ENCODE results near the gene SARDH.

SARDH gene

DNA sequence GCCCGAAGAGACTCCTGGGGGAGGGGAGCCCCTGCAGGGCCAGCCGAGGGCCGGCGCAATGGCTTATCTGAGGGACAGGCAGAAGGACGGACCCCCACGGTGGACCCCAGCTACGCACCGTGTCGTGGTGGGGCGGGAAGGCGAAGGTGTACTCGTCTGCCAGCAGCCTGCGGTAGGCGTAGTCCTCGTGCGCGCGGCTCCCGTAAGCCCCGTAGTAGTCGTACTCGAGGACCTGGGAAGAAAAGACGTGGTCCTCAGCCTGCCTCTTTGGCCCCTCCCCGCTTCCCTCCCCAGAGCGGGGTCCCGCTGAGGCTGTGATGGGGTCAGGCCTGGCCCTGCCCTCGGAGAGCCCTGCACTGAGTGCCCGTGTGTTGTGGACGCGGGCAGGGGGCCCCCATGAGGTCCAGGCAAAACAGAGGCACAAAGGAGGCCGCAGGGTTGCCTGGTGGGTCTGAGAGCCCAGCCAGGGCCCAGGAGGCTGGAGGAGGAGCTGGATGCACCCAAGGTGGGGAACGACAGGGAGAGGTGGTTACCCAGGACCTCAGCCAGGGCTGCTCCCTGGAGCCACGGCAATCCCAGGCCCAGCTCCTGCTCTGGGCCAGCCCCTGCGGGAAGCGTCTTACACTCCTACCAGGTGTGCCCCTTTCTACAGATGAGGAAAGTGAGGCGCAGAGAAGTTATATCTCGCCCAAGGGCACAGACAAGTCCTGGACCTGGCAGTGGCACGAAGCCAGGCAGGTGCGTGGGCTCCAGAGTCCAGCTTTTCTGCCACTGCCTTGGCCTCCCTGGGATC lies 35.2 kb downstream of the SARDH start:
- DNase-seq (ENCODE audit: low read depth in 3 of 3): peak in 1 of 3 experiments; percentile 19

DNA sequence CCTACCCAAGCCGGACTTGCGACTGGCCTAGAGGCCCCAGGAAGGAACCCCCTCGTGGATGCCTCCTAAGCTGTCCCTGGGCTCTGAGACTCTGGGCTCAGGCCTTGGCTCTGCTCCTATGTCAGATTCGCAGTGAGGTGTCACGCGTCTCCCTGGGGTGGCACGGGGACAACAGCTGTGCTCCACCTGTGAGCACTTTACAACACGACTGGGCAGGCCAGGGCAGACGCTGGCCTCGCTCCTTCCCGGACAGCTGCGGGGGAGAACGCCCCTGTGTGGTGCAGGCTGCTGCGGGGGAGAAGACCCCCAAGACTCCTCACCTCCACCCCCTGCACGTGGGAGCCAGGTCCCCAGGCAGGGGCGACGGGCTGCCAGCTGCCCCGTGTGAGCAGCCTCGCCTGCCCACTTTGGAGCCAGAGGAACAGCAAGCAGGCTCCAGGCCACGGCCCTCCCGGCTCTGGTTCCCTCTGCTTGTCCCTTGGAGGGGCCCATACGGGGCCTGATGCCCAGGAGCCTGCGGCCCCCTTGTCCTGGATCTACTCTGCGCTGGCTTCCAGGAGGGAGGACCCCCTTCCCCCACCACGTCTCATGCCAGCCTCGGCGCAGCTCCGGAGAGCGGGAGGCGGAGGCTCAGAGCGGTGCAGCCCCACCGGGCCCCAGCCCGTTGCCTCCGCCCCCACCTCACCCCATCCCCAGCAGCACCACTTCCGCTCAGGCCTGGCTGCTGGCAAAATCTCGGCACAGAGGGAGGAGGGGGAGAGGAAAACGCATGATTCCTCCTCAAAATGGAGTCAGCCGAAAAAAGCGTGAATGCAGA lies 36.0 kb downstream of the SARDH start:
- DNase-seq (ENCODE audit: low read depth in 3 of 3): peak; percentile 42 to 76 (median 48)

DNA sequence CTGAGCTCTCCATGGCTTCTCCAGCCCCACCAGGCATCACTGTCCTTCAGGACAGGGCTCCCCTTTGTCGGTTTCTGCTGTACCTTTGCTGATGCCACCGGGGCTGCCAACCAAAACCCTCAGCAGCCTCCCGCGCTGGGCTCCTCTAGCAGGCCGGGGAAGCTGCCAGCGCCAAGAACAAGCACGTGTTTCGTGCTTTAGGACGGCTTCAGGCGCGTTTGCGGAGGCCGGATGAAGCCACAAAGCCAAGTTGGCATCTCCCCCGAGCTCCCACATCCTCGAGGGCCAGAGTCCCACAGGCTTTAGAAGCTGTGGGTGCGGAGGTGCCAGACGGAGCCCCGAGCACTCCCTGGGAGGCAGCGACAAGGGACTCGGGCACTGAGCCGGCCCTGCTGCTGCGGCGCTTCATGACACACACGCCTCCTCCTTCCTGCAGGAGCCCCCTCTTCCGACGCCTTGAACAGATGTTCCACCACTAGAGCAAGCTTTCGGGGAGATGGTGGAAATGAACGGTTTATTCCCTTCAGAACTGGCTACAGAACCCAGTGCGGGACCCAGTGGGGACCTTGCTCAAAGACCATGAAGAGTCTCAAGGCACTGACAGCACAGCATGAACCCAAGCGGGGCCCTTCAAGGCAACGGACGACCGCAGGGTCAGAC lies 36.7 kb downstream of the SARDH start:
- peak in 1 of 3 experiments; percentile 43 for DNase-seq (ENCODE audit: low read depth in 3 of 3)

DNA sequence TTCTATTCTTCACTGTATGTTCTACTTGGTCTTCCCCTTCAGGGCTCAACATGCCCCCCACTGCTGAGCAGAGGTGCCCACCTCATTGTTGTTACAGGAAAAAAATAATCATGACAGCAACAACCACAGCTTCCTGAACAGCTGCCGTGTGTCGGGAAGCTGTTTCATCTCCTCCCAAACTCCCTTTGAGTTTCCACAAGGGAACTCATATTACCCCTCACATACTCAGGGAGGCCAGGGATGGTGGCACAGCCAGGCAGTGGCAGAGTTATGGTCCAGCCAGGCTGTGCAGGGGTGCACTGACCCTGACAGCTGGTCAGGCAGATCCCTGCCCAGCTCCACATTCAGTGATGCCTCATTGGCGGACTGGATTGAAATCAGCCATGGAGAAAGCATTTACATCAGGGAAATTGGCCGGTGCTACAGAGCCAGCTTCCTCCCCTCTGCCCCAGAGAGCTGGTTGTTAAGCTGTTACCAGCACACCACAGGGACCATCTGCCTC lies 37.3 kb downstream of the SARDH start:
- no peak for DNase-seq (ENCODE audit: low read depth in 3 of 3)

DNA sequence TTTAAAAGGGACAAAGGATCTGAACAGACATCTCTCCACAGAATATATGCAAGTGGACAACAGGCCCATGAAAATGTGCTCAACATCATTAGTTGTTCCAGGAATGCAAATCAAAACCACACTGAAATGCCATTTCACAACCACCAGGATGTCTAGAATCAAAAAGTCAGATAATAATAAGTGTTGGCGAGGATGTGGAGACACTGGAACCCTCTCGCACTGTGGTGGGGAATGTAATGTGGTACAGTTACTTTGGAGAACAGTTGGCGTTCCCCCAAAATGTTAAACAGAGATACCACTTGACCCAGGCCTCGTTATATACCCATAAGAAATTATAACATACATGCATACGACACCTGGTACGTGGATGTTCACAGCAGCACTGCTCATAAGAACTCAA lies 38.6 kb downstream of the SARDH start:
- DNase-seq (ENCODE audit: low read depth in 3 of 3): no peak

DNA sequence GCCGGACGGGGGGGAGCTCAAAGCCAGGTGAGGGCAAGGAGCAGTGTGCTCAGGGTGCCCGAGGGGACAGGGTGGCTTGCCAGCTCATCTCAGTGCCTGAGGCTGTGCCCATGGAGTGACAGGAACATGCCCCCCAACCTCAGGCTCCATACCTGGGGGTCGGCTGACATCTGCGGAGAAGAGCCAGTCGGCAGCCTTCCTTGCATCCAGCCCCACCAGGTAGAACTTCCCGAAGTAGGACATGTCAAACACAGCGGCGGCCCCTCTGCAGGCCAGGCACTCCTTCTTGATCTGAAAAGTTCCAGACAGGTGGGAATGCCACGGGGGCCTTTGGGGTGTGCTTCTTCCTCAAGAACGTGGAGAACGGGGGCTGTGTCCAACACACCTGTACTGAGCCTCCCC lies 42.1 kb downstream of the SARDH start:
- no peak for DNase-seq (ENCODE audit: low read depth in 3 of 3)

DNA sequence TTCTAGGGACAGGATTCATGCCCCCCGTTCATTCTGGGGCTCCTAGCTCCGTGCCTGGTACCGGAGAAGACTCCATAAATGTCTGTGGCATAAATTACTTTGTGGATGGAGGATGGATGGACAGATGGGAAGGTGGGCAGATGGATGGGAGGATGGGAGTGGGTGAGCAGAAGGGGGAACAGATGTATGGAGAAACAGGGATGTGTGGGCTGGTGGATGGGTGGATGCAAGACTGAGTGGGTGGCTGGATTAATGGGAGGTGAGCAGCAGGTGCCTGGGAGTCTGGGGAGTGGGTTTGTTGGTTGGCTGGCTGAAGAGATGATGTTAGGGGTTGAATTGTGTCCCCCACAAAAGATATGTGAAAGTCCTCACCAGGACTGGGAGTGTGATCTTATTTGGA lies 43.5 kb downstream of the SARDH start:
- no peak for DNase-seq (ENCODE audit: low read depth in 3 of 3)

DNA sequence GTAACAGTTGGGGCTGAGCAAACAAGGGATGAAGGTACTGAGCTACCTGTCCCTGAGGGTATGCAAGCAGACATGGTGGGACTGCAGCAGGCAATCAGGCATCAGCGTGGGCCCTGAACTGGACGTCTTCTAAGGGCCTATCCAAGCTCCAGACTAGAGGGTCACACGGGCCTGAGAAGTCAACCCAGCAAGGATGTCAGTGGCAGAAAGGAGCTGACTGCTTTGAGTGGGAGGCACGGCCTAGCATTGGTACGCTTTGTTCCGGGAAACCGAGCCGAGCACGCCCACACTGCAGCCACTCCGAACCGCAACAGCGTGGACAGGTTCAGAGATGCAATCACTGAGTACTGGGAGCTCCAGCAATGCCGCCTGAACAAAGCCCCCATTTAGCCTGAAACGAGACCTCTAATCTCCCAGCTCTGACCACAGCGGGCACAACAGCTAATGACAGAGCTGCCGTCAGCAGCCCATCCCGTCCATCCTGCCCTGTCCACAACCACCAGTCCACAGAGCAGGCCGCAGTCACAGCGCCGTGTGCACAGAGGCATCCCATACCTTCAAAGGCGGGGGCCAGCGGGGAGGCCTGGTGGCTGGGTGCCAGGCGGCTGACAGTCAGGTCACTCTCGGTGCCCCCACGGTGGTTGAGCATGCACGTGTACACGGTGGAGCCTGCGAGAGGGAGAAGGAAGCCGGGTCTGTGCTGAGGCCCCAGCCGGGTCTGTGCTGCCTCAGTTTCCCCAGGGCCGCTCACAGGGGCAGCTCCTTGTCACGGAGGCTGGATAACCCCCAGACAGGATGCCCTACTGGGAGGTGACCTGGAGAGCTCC lies 44.2 kb downstream of the SARDH start:
- DNase-seq (ENCODE audit: low read depth in 3 of 3): no peak

DNA sequence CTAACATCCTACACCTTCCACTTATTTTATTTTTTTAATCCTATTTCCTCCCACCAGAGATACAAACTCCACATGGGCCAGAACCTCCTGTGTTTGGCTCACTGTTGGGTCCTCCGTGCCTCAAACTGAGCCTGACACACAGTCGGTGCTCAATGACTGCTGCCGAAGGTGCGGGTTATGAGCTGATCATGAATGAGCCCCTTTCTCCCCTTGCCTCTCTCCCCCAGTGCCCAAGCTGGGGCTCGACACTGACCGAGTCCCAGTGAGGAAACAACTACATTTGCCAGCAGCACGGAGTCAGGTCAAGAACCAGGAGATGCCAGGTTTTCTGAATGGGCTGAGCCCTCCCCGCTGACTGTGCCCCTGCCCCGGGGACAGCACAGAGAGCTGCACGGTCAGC lies 45.0 kb downstream of the SARDH start:
- DNase-seq (ENCODE audit: low read depth in 3 of 3): no peak

DNA sequence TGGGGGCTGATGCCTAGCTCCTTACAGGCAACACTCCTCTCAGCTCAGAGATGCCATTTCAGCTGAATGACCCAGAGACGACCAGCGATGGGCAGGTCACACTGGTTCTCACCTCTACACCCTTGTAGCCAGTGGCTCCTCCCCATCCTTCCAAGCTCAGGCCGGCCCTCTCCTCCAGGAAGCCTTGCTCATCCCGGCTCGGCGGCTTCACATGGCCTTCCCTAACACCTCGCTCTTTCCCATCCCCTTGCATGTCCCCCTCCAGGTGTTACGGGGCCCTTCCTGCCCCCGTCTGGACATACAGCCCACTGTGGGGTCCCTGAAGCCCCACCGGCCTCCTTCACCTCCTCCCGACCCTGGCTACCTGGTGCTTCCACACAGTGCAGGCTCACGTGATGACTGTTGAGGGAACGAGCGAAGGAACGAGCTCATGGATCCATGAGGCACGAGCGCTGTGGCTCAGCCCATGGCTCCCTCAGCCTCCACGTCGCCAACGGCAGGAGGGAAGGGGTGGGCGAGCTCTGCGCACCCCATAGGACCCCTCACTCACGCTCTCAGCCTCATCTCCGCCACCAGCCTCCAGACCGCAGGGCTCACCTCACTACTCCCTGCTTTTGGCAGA lies 45.7 kb downstream of the SARDH start:
- DNase-seq (ENCODE audit: low read depth in 3 of 3): no peak

DNA sequence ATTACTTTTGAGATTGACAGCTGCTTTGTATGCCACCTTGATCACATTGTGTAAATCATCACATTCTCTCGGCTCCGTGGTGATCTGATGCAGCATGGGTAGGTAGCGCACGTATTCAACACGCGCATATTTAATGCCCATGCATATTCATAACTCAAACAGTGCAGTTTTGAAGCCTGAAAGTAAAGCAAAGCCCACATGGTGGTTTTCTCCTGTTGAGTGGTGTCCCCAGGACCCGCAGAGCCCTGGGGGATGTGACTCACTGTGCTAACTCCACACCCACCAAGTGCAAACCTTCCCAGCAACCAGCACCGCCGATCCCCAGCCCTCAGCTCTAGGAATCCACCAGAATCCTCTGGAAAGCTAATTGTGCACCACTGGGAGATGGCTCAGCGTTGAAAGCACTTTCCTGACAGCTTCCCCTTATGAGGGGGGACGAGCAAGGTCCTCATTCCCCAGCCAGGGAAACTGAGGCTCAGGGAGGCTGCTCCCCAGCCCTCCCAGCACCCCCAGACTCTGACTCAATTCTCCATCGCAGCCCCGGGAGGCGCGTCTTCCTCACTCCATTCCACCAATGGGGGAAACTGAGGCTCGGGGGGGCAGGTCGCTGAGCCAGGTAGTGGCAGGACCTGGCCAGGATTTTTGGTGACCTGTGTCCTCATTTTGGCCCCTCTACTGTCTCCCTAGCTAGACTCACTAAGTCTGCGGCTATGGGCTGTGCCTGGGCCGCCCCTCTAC lies 46.4 kb downstream of the SARDH start:
- peak in 1 of 3 experiments; percentile 21 for DNase-seq (ENCODE audit: low read depth in 3 of 3)

DNA sequence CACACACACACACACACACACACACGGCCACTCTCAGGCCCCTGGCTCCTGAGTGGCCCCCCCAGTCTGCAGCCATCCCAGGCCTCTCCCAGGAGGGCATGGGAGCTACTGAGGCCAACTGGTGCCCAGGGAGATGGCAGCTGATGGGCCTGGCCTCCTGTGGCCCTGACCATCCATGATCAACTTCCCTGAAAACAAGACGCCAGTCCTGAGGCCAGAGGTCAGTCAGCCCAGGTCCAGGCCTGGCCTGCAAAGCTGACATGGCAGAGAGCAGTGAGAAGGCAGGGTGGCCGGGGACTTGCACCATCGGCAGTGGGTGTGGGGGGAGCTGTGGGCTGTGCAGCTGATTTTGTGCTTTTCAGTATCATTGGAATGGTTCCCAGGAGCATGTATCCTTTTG lies 47.0 kb downstream of the SARDH start:
- DNase-seq (ENCODE audit: low read depth in 3 of 3): no peak

DNA sequence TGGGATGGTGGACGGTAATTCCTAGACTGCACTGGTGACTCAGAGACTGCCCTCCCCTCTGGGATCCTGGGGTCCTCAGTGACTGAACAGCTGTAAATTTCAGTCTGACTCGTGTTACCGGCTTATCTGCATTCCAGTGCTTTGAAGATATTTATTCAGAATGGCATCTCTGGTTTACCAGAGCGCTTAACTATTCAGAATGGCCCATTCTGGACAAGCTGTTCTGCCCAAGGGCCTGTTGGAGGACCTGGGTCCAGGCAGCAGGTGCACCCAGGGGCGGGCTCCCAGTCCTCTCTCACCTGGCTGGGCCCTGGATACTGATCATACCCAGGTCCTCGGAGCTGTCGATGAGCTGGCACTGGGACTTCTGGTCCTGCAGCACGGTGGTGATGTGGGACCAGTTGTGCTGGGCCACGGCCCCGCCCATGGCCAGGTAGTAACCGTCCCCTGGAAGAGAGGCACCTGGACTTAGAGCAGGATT lies 48.0 kb downstream of the SARDH start:
- no peak for DNase-seq (ENCODE audit: low read depth in 3 of 3)

DNA sequence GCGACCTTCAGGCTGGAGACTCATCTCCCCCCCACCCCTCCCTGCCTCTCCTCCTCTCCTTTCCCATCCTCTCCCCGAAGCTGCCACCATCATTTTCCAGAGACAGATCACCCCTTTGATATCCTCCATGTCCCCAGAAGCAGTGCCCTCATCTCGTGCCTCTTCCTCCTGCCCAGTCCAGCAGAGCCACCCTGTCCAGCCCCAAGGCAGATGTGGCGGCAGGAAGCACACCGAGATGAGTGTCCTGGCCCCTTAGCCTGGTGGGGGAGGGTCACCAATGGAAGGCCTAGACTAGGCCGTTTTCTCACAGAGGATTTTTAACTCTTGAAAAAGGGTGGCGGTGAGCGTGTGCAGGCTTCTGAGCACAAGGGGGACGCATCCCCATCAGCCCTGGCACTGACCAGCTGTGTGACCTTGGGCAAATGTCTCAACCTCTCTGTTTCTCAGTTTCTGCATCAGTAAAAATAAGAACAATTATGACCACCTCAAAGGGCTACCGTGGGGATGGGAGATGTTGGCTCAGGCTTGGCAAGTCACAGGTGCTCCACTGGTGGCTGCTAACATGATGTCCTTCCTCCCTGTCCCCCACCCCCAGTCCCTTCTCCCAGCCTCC lies 48.9 kb downstream of the SARDH start:
- DNase-seq (ENCODE audit: low read depth in 3 of 3): no peak

DNA sequence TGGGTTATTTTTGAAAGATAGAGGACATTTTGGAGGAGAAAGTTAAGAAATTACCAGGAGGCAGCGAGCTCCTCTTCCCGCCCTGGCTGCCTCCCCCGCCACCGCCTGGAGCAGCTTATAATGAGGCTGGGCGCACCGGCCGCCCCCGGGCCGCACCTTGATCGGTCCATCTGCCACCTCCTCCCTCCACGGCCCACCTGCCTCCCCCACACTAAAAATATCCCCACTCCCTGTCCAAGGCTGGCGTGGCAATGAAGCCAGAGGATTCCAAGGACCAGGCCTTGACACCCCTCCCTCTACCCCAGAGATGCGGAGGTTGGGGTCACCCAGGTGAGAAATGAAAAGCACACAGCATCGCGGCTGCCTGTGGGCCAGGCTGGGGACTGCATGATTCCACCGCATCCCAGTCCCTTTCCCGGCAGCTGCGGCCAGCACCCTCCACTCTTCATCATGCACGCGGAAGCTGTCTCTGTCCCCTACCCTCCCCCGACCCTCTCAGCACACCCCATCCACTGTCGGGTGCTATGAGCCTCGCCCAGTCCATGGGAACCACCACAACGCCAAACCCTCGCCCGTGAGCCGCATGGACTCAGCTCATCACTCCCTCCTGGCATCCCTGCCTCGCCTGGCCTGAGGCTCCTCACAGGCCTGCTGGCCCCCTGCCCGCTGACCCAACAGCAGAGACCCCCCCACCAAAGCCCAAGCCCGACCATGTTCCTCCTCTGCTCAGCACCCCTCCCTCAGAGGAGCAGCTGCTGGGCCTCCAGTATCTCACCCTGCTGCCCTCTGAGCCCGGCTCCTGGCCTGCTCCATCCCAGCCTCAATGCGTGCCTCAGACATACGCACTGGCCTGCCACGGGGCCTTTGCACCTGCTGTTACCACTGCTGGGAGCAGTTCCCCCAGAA lies 50.0 kb downstream of the SARDH start:
- no peak for DNase-seq (ENCODE audit: low read depth in 3 of 3)

DNA sequence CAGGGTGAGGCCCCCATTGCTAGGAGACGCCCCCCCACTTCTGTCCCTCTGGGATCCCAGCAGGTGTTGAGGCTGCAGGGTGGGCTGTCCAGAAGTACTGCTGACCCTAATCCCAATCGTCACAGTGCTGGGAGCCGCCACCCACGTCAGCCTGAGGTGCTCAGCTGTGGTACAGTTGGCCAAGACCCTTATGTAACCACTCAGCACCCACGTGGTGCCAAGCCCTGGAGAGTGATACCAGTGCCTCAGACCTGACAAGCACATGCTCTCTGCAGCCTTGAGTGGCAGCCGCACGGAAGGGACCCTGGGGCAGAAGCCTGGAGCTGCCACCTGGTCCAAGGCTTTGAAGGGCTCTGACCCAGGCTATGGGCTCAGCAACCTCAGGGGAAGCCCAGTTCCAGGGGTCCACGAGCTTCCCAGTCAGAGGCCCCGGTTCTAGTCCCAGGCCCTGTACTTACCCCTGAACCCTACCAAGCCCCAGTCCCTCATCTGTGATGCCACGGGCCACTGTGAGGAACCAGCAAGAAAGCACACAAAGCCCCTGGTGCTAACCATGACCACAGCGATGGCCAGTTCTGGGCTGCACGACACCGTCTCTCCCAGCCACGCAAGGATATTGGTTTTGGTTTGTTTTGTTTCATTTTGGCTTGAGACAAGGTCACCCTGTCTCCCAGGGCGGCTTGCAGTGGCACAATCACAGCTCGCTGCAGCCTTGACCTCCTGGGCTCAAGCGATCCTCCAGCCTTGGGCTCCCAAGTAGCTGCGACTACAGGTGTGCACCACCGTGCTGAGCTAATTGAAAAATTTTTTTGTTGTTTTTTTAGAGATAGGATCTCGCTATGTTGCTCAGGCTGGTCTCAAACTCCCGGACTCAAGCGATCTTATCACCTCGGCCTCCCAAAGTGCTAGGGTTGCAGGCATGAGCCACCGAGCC lies 51.2 kb downstream of the SARDH start:
- DNase-seq (ENCODE audit: low read depth in 3 of 3): no peak

Measured in stimulated activated CD4-positive, alpha-beta T cell treated with anti-CD3 and anti-CD28 coated beads, TNF-alpha, amount 100 ng/mL, for 24 hours (primary cell).